Erythroblast (primary cell): ENCODE data around the gene APOL5.
"Not testable (repeated sequence)": the region's sequence is repeated elsewhere in the genome, so short reads cannot be mapped to it uniquely, and the experiment has no call there.

Experiments used
- DNase-seq, 2 experiments: peaks; one replicate each; lab custom pipeline; 2025; lab: John Stamatoyannopoulos, UW
- GATA1 ChIP-seq: IDR thresholded peaks from 2 replicates; pipeline ENCODE4 v1.6.1; 2011; ENCODE audit warnings: low read depth, mild to moderate bottlenecking, control low read depth, low read length, moderate library complexity
- POLR2A ChIP-seq: IDR thresholded peaks from 2 replicates; pipeline ENCODE4 v1.6.1; 2011; ENCODE audit warnings: mild to moderate bottlenecking, low read length

Gene APOL5

GRCh38 chr22:35717572-35717971 is at the start of gene APOL5:
TSS of gene APOL5 (plus strand) at chr22:35717872. CDS start at chr22:35717872, 0 bp downstream.
- no peak for TF ChIP-seq GATA1
- TF ChIP-seq POLR2A = no peak

GRCh38 chr22:35674335-35674734 is 43.3 kb upstream of the APOL5 start:
- DNase-seq = no peak
- TF ChIP-seq POLR2A (no peak), GATA1 (no peak)

More at GRCh38 chr22:35717572-35717971, at the start of gene APOL5:
- no peak for DNase-seq

GRCh38 chr22:35676065-35676464 is 41.6 kb upstream of the APOL5 start:
- not testable (repeated sequence) for DNase-seq

- TF ChIP-seq GATA1 (no peak), POLR2A (no peak)
- no peak for DNase-seq
These were observed 40.0 kb upstream of the APOL5 start for GRCh38 chr22:35677460-35678187.

GRCh38 chr22:35678836-35679235 is 38.8 kb upstream of the APOL5 start:
- DNase-seq = no peak
- TF ChIP-seq POLR2A = no peak

GRCh38 chr22:35679492-35679891 is 38.2 kb upstream of the APOL5 start:
- DNase-seq = not testable (repeated sequence)

- TF ChIP-seq POLR2A = no peak
- TF ChIP-seq GATA1 = no peak
- peak in 1 of 2 experiments; percentile 10 for DNase-seq
These were observed 36.1 kb upstream of the APOL5 start for GRCh38 chr22:35681454-35682052.

- TF ChIP-seq GATA1 (no peak), POLR2A (no peak)
- DNase-seq = no peak
These were observed 34.1 kb upstream of the APOL5 start for GRCh38 chr22:35683560-35683959.

- peak; percentile 11 to 36 for DNase-seq
- TF ChIP-seq POLR2A (no peak), GATA1 (no peak)
These were observed 33.4 kb upstream of the APOL5 start for GRCh38 chr22:35684270-35684700.

- TF ChIP-seq POLR2A = no peak
These were observed 32.9 kb upstream of the APOL5 start for GRCh38 chr22:35684732-35685131.

GRCh38 chr22:35685731-35686130 is 31.9 kb upstream of the APOL5 start:
- TF ChIP-seq POLR2A = no peak
- no peak for TF ChIP-seq GATA1
- no peak for DNase-seq

More at GRCh38 chr22:35684732-35685131, 32.9 kb upstream of the APOL5 start:
- no peak for DNase-seq

- TF ChIP-seq POLR2A = no peak
- TF ChIP-seq GATA1 = no peak
- DNase-seq = no peak
These were observed 31.4 kb upstream of the APOL5 start for GRCh38 chr22:35686298-35686697.

- no peak for DNase-seq
- TF ChIP-seq POLR2A = no peak
- no peak for TF ChIP-seq GATA1
These were observed 30.2 kb upstream of the APOL5 start for GRCh38 chr22:35687461-35687860.

- TF ChIP-seq GATA1 (no peak), POLR2A (no peak)
- DNase-seq = no peak
These were observed 28.6 kb upstream of the APOL5 start for GRCh38 chr22:35688913-35689675.
